Hepatic stellate cell (primary cell): ENCODE results near the gene FLNC.

Source experiments
- DNase-seq: peaks from one replicate; pipeline ENCODE4 v3.0.0; 2011; ENCODE audit warnings: low spot score

Gene FLNC

GRCh38 chr7:128880791-128881457, 50.7 kb downstream of the FLNC start:
- DNase-seq = no peak

GRCh38 chr7:128881458-128882125, 51.4 kb downstream of the FLNC start:
- no peak for DNase-seq

GRCh38 chr7:128882134-128882533, 51.9 kb downstream of the FLNC start:
- DNase-seq = no peak

GRCh38 chr7:128883622-128884448, 53.6 kb downstream of the FLNC start:
- peak; percentile 98 for DNase-seq

GRCh38 chr7:128884561-128885369, 54.6 kb downstream of the FLNC start:
- no peak for DNase-seq

GRCh38 chr7:128885370-128886187, 55.4 kb downstream of the FLNC start:
- DNase-seq = no peak

GRCh38 chr7:128886391-128887168, 56.4 kb downstream of the FLNC start:
- no peak for DNase-seq

GRCh38 chr7:128887169-128888038, 57.2 kb downstream of the FLNC start:
- no peak for DNase-seq

GRCh38 chr7:128888039-128888755, 58.0 kb downstream of the FLNC start:
- DNase-seq = no peak

- DNase-seq = no peak
Measured at GRCh38 chr7:128888756-128889095, 58.5 kb downstream of the FLNC start.

GRCh38 chr7:128889121-128889520, 58.9 kb downstream of the FLNC start:
- no peak for DNase-seq

GRCh38 chr7:128890306-128891109, 60.3 kb downstream of the FLNC start:
- no peak for DNase-seq

- DNase-seq = no peak
Measured at GRCh38 chr7:128891110-128891941, 61.1 kb downstream of the FLNC start.

- DNase-seq = no peak
Measured at GRCh38 chr7:128891942-128892269, 61.7 kb downstream of the FLNC start.

GRCh38 chr7:128892521-128893250, 62.5 kb downstream of the FLNC start:
- no peak for DNase-seq

- no peak for DNase-seq
Measured at GRCh38 chr7:128893251-128894100, 63.3 kb downstream of the FLNC start.
